Measurements from ENCODE around the gene RAB8A. TPM values are rescaled to one million over a fixed set of nuclear protein-coding genes. Genes with fewer than 3 reads are reported as not detected.
A peak's percentile ranks its signal among the peaks of the same experiment; 100 is the strongest.

RAB8A gene
- total and polyA plus RNA-seq, 9 of the 15 experiments (the other 6 are each of a cell fraction or from before 2014, with no cell fraction given): 11.2 to 102 (median 53.2) TPM

GRCh38 chr19:16077984-16078758 lies 33.5 kb upstream of the RAB8A start (continued):
- TF ChIP-seq SREBF1 (IDR thresholded peaks at IDR 0.05; ENCODE audit: borderline replicate concordance, low read depth, low read length): no peak
- TF ChIP-seq, protein P1, sequence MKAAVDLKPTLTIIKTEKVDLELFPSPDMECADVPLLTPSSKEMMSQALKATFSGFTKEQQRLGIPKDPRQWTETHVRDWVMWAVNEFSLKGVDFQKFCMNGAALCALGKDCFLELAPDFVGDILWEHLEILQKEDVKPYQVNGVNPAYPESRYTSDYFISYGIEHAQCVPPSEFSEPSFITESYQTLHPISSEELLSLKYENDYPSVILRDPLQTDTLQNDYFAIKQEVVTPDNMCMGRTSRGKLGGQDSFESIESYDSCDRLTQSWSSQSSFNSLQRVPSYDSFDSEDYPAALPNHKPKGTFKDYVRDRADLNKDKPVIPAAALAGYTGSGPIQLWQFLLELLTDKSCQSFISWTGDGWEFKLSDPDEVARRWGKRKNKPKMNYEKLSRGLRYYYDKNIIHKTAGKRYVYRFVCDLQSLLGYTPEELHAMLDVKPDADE (conservative IDR thresholded peaks at IDR 0.05; ENCODE audit: control insufficient read depth, low read depth, low read length): no peak
- TF ChIP-seq EGR1 (conservative IDR thresholded peaks at IDR 0.05): no peak
- no peak for TF ChIP-seq ZNF586 (CRISPR knock-in tag; conservative IDR thresholded peaks at IDR 0.05)
- no peak for TF ChIP-seq CBFA2T3 (IDR thresholded peaks at IDR 0.05)
- no peak for TF ChIP-seq TSC22D4 (tag; IDR thresholded peaks at IDR 0.05)
- no peak for TF ChIP-seq SPI1 (IDR thresholded peaks at IDR 0.05; ENCODE audit: borderline replicate concordance, low read depth, low read length)
- TF ChIP-seq ZNF668 (CRISPR knock-in tag; IDR thresholded peaks at IDR 0.05): no peak
- TF ChIP-seq ZNF274 (IDR thresholded peaks at IDR 0.05; ENCODE audit: borderline replicate concordance, low read depth, low read length): no peak
- TF ChIP-seq IRF2 (CRISPR knock-in tag; IDR thresholded peaks at IDR 0.05): no peak
- no peak for TF ChIP-seq COPS2 (conservative IDR thresholded peaks at IDR 0.05)
- TF ChIP-seq RBM25 (IDR thresholded peaks at IDR 0.05; ENCODE audit: low read depth, low read length, severe bottlenecking): no peak
- TF ChIP-seq EP300 (IDR thresholded peaks at IDR 0.05; ENCODE audit: low read length): no peak
- TF ChIP-seq RBFOX2 (IDR thresholded peaks at IDR 0.05; ENCODE audit: low read depth, low read length): peak; percentile 57; the same call in 1 of the 2 replicates
- TF ChIP-seq SNIP1 (IDR thresholded peaks at IDR 0.05; ENCODE audit: low read depth): no peak
- TF ChIP-seq HMBOX1 (IDR thresholded peaks at IDR 0.05): no peak
- TF ChIP-seq ASH1L (IDR thresholded peaks at IDR 0.05; ENCODE audit: borderline replicate concordance, low read depth, partially characterized antibody): no peak
- TF ChIP-seq RHOXF2B (CRISPR knock-in tag; conservative IDR thresholded peaks at IDR 0.05): no peak
- no peak for TF ChIP-seq MTA3 (IDR thresholded peaks at IDR 0.05; ENCODE audit: borderline replicate concordance)
- no peak for TF ChIP-seq KLF6 (CRISPR knock-in tag; IDR thresholded peaks at IDR 0.05; ENCODE audit: borderline replicate concordance)
- TF ChIP-seq NFXL1 (CRISPR knock-in tag; IDR thresholded peaks at IDR 0.05): peak; percentile 87; the same call in 1 of the 2 replicates
